HG02943 (cell line): Measurements from ENCODE around the gene ABO.
"Not testable (repeated sequence)": the region's sequence is repeated elsewhere in the genome, so short reads cannot be mapped to it uniquely, and the experiment has no call there.

ENCODE experiments used
- ATAC-seq: cut with Tn5 transposase; IDR thresholded peaks from one replicate; pipeline ENCODE4 v1.9.1; 2021; ENCODE audit warnings: mild to moderate bottlenecking, low read depth, moderate library complexity; ENCODE audit not compliant: unreplicated experiment

ABO gene

DNA sequence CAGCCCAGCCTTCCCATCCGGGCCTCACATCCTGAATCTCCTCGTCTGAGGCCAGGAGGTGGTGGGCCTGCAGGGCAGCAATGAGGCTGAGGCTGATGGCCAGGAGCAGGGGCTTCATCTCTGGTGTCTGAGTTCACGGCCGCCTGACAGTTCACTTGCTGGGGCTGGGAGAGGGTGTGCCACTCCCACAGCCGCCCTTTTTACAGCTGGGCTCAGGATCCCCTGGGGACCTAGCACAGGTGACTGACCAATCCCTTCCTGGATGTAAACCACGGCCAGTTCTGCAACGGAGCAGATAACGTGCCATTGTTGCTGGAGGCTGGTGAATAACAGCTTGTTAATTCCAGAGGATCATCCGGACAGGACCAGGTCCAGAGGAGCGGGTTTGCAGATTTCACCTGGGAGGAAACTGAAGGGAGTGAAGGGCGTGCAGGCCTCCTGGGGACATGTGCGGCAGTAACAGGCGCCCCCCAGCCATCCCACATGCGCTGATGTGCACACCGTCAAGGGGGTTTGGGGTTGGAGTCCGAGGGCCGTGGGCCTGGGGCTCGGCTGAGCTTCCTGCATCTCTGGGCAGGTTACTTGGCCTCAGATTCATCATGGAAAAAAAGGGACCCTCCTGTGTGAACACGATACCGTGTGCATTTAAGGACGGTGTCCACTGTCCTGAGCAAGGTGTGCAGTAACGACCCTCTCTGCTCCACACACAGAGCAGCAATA, 46.4 kb downstream of the ABO start:
- not testable (repeated sequence) for ATAC-seq

DNA sequence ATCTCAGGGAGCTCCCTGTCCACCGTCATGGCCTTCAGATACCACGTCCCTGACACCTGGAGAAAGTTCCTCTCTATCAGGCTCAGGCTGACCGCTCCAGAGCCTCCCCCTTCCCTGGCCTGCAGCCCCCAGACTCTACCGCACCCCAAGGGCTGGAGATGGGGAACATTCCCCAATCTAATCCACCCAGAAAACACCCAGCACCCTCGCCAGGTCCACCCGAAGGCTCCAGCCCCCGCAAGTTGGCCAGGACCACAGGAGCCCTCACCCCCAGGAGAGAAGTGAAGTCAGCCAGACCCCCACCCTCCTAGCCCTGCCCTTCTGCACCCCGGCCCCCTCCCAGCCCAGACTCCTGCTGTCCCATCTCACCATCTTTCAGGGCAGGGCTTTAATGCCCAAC, 47.0 kb downstream of the ABO start:
- ATAC-seq: not testable (repeated sequence)

DNA sequence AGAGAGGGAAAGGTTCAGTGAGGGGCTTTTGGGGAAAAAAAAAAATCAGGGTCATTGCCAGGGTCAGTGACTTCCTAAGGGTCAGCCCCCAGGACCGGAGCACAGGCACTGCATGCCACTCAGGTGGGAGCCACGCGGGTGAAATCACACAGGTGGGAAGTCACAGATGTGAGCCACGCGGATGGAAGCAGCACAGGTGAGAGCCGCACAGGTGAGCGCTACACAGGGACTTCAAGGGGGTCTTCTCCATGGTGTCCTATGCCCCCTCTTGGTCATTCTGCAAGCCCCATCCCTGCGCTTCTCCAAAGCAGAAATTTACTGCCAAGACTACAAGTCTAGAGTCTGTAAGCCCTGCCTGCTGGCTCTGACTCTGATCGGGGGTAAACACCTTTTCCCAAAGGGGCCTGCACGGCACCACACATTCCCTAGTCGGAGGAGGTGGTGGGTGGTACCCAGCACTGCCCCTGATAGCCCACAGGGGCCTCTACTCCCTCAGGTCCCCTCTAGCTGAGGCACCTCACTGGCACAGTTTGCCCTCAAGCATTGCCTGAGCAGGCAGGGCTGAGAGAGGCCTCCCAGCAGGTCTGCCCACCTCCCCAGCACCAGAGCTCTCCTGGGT, 47.6 kb downstream of the ABO start:
- ATAC-seq: no peak

DNA sequence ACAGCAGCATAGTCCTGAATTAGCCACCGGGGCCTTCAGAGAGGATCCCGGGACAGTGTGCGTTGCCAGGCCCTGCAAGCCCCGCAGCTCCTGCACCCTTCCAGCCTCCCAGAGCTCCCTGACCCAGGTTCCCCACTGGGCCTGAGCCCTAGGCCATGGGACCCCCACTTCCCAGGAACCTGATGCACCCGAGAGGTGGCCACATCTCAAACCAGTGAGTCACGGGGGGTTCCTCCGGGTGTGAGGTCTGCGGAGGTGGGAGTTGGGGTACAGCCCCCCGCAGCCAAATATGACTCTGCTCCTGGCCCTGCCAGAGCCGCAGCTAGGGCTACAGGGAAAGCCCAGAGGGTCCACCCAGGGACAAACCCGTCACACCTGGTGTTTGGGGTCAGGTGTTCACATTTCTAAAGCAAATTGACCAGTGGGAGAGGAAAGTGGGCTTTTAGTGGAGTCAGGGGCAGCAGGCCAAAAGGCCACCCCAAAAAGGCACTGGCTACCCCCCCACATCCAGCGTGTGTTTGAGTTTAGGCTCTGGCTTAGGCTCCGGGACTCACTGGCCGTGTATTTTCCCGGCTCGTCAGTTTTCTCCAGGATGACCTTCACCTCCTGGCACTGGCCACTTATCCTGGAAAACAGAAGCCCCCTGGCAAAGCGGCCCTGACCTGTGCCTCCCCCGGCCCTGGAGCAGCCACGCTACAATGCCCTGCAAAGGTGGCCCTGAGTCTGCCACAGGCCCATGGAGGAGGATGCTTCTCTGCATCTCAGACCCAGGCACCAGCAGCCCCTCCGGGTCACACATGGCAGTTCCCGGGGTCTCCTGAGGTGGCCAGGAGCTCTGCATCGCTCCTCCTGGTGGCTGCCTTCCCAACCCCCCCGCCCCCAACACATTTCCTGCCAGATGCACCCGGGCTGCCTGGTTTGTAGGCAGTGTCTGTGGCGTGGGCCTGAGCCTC, 48.5 kb downstream of the ABO start:
- ATAC-seq: no peak

DNA sequence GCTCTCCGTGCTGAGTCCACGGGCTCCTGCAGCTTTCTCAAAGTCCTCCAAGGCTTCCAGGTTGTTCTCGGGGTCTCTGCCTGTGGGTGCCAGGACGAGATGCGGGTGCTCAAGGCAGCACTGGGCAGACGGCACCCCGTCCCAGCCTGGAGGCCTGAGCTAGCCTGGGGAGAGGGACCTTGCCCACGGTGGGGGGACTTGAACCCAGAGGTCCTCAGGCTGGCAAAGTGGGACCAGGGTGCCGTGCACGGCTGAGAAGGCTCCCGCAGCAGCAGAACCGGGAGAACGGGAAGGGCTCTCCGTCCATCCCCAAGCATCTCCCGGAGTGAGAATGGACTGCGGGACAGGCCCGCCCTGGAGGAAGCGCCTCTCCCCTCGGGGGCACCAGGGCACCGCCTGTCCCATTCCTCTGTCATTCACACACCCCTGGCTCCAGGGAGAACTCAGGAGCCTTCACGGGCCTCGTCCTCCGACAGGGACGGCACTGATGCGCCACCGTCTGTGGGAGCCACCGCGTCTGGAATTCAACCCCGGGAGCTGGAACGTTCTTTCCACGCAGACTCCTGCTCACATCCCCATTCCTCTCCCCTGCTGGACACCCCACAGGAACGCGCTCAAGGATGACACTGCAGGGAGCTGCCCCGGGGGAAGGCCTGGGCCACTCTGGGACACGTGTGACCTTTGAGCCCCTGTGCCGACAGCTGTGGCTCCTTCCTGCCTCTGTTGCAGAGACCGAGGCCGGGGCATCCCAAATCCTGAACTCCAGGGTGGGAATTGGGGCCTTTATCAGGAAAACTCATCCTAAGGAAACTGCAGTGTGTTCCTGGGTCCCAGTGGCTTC, 49.6 kb downstream of the ABO start:
- no peak for ATAC-seq

DNA sequence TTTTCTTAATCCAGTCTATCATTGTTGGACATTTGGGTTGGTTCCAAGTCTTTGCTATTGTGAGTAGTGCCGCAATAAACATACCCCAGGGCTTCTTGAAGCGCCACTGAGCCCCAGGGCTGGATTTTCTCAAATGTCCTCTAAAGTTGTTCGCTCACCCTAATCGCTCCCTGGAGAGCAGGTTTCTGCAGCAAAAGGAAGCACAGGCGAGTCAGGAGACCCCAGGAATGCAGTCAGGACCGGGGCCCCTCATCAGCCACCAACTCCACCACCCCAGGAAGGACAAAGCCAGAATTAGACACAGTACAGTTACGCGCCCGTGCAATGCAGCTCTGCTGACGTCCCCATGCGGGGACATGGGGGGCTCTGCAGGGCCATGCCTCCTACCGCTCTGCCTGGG, 50.2 kb downstream of the ABO start:
- no peak for ATAC-seq

DNA sequence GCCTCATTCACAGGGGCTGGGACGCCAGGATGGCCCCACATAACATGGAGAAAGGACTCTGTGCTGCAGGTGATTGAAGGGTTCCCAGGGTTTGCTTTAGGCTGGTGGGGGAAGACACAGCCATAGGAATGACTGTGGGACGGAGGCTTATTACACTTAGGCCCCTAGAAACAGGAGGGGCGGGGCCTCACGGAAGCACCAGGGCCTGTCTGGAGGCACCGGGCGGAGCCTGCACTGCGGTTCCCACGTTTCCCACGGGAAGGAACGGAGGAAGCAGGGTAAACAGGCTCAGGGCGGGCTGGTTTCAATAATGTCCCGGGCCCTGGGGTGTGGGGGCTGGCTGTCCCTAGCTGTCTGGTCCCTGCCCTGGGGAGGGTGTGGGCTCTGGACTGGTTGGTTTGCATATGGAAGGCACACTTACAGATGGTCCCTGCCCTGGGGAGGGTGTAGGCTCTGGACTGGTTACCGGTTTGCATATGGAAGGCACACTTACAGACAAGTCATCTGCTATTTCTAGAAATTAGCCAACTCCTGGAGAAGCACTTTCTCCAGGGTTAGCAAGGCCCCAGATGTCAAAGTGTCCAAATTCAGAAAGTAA, 51.7 kb downstream of the ABO start:
- ATAC-seq: not testable (repeated sequence)

DNA sequence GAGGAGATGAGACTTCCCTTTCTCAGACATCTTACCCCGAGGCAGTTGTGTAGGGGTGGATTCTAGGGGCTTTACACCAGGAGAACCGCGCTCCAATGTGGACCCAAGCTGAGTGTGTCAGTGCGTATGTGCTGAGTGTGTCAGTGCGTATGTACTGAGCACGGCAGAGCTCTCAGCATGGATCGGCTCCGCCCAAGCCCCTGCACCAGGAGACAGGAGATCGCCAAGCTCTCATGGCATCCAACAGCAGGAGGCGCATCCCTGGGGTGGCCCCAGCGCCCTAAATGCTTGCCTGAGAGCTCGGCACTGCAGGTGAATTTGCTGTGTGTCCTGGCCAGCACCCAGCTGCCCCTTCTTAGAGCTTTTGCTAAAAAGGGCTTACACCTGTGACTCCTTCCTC, 53.0 kb downstream of the ABO start:
- ATAC-seq: not testable (repeated sequence)

DNA sequence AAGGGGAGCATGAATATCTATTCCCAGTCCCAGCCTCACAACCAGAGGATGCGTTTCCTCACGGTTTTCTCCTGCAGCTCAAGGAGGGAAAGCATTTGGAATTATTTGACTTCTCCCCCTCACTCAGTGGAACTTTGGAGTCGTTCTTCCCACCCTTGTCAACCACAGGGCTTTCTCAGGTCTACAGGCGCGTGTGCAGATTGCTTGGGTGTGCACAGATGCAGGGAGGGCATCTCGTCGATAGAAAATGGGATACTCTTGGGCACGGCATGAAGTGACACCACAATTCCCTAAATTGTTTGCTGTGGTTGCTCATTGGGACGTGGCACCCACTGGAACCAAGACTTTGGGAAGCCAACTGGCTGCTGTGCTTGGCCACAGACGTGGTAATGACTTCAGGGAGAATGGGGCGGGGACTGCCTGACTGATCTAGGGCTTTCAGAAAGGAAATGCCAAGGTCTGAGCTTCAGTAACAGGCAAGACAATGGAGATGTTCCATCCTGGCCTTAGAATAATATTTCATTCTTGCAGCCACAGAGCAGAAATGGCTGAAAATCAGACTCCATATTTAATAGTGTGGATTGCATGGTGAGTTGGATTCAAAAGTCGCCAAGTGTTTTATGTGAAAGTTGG, 53.7 kb downstream of the ABO start:
- no peak for ATAC-seq

DNA sequence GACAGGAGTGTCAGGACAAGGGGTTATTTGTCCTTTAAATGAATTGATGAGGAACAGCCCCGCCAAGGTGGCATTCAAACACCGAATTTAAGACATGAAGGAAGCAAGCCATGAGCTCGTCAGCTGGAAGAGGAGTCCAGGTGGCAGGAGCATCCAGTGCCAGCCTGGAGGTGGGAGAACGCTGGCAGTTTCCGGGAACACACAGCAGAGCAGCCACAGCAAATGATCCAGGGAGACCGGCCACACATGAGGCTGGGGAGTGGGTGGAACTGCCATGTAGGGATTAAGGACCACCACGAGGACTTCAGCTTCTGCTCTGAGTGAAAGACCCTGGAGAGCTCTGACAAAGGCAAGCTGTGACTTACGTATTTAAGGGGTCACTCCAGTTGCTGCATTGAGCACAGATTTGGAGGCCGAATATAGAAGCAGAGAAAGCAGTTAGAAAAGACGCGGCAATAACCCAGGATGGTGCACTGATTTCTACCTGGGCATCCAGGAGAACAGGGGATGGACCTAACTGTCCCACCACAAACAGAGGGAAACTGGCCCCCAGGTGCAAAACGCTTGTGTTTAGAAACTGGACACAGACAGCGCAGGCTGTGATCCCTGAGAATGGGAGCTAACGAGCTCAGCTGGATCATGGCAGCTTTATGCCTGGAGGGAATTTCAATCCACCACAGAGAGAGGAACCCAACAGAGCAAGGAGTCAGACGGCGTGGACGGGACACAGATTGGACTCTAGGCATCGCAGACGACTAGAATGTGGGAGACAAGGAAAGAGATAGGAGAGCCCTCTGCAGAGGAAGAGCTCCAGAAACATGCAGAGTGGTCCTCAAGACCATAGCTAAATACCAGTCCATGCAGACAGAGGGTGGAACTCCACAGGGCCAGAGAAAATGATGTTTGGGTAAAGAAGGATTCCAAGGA, 56.7 kb downstream of the ABO start:
- ATAC-seq: not testable (repeated sequence)

DNA sequence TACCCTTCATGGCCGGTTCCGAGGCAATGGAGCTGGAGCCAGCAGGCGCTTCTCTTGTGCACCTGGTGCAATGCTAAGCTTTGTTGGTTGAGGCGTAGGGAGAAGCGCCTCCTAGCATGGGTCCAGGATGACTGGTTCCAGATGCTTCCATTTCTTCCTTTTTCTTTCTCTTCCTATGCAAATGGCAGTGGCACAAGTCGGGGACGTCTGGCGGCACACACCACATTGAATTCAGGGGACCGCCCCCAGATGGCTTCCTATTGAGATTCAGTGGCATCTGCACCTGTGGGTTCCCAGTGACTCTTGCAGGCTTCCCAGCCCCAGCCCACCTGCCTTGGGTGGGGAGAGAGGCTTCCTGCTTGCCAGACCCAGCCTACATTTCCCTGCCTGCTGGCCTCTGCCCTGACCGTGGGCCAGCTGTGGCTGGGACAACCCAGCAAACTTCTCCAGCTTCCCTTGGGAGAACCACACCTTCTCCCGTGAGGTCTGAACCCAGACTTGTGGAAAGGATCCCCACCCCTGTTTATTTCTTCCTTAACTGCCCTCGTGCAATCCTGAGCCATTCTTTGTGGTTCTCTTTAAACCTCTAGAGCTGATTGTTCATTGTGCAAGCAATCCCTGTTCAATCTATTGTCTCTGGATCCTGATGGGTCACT, 57.5 kb downstream of the ABO start:
- not testable (repeated sequence) for ATAC-seq

DNA sequence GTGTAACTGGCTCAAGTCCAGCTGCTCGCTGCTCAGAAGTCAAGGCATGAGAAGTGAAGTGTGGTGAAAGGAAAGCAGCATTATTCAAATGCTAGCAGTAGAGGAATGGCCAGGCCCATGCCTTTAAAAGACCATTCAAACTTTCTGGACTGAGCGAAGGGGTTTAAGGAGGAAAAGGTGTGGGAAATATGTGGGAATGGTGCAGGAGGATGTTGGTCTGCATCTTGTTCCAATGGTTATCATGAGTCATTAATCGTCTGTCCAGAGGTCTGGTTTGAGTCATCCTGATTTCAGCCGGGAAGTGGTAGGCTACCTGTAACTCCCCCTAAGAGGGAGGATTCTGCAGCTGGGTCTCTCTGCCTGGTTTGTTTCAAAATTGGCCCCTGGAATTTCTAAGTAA, 60.7 kb downstream of the ABO start:
- ATAC-seq: not testable (repeated sequence)

DNA sequence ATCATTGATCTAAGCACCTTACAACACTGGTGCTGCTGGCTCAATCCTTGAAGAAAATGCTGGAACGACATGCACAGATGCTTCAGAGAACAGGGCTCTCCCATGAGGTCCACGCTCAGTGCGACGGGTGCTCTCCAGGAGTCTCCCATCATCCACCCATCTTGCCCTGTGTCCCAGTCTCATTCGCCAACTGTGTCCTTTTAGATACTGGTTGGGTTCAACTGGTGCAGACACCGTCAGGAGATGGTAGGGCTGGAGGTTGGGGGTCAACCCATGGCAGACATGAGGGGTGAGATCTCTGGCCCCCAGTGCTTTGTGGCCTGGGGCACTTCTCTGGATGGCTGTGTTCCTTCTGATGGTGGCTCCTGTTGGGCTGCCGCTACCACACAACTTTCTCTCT, 64.4 kb downstream of the ABO start:
- no peak for ATAC-seq

DNA sequence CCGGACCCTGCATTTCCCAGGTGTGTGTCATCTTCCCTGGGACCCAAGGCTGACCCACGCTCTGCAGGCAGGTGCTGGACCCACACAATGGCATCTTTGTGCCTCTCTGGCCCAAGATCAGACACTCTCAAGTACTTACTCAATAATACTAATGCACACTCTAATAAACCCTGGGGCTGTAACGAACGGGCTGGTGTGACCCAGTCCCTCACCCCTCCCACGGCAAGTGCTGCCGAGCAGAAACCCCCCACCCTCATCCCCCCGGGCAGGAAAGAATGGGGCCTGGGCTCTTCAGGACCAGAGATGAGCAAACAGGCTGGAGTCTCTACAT, 64.8 kb downstream of the ABO start:
- ATAC-seq: no peak

DNA sequence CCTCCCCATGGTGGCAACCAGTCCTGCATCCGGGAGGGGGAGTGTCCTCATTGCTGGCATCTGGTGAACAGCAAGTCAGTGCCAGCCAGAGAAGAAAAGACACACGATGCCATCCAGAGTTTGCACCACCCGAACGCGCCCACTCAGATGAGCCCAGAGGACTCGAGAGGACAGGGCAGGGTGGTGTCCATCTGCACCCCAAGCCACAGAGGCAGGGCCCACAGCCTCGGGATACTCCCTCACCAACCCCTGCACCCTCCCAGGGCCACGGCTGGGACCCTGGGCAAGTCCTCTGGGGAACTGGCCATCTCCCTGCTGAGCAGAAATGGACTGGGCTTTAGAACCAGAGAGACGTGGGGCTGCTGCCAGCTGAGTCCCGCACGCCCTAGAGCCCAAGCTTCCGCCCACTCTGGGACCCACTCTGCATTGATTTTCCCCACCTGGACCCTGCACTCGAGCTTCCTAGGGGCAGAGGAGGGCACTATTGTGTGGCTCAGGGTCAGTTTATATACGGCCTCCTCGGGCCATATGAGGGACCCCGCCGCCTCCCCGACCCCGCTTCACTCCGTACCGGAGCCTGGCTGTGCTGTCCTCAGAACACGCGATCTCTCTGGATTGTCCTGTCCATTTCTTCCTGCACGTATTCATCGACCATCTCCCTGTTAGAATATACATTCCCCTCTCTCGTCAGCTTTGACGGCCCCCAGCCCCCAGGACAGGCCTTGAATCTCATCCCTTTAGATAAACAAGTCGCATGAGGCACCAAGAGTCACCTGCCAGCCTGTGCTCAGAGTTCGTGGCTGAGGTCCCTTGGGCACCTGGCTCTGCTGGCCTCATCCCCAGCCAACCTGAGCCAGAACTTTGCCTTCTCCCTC, 65.4 kb downstream of the ABO start:
- not testable (repeated sequence) for ATAC-seq

DNA sequence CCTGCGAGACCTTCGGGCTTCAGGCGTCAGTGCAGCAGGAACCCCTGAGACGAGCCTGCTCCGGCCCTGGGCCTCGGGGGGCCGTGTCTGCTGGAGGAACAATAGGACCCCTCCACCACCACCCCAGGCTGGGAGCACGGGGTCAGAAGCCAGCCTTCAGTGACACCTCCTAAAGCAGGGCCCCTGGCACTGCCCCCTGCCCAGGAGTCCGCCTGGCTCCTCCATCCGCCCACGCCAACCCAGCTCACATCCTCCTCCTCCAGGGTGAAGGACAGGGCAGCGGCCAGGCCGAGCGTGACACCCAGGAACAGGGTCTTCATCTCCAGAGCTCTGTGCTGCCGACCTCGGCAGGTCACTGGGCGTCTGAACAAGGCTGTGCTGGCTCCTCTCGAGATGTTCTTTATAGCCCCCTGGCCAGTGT, 66.1 kb downstream of the ABO start, which contains the start of gene OBP2B:
TSS of gene OBP2B (minus strand) at position 371 of the 421 bp plus-strand sequence. CDS start at position 320, 51 bp downstream.
- ATAC-seq: not testable (repeated sequence)
